T-helper 2 cell treated with Interferon-gamma antibody and Interleukin-4, amounts not matched to agents 100 ng/mL and 5 ng/mL, for 36 hours (primary cell): ENCODE data around the gene CREBBP. TPM values are rescaled to one million over a fixed set of nuclear protein-coding genes. Genes with fewer than 3 reads are reported as not detected.

Experiments
- intact Hi-C: fragments of 100-400 bp; cut with micrococcal nuclease; formaldehyde crosslinking; loops from one replicate; pipeline ENCODE4 v1.15.1; 2023
- total RNA-seq: library from RNA; stranded (reverse); gene quantifications from 2 replicates; pipeline ENCODE4 v1.2.3, GENCODE V29; 2022

Gene CREBBP
- total RNA-seq, 1 donor from 2014 or later, result 70.1 TPM

- intact Hi-C loops, result no loop called here
Measured at GRCh38 chr16:3687021-3687420, 193.5 kb downstream of the CREBBP start.

GRCh38 chr16:3681206-3681605 lies 199.3 kb downstream of the CREBBP start:
- intact Hi-C loops, result no loop called here

- intact Hi-C loops, result no loop called here
Measured at GRCh38 chr16:3677994-3678393, 202.5 kb downstream of the CREBBP start.

- intact Hi-C loops, result no loop called here
Measured at GRCh38 chr16:3675601-3676130, 204.8 kb downstream of the CREBBP start.

Other genes with a start within 250 kb of the CREBBP start
- gene DNASE1, start 226.0 kb downstream of the CREBBP start, total RNA-seq, result 34.4 and 35.1 TPM in 2 replicates
- 132 and 134 TPM in 2 replicates for gene TRAP1, start 163.2 kb downstream of the CREBBP start, total RNA-seq
- gene ADCY9, start 235.7 kb upstream of the CREBBP start, total RNA-seq, result 7.8 and 8.9 TPM in 2 replicates